Karpas-422 (cell line): Measurements from ENCODE around the gene SLC16A1. TPM values are rescaled to one million over a fixed set of nuclear protein-coding genes. Genes with fewer than 3 reads are reported as not detected.
"Not testable (repeated sequence)": the region's sequence is repeated elsewhere in the genome, so short reads cannot be mapped to it uniquely, and the experiment has no call there.

Experiments
- DNase-seq: peaks from one replicate; pipeline ENCODE4 v3.0.0-alpha.2; 2015
- H2AFZ ChIP-seq: fragments of 200-600 bp; sonication (generic); 2 replicates; pipeline ENCODE4 v1.6.1; 2014; ENCODE audit warnings: antibody characterized with exemption, low read length, mixed read lengths
- H3K27ac ChIP-seq: fragments of 200-600 bp; sonication (generic); 2 replicates; pipeline ENCODE4 v1.5.1; 2014; ENCODE audit warnings: mild to moderate bottlenecking, low read length, moderate library complexity
- H3K27me3 ChIP-seq: fragments of 200-600 bp; sonication (generic); 2 replicates; pipeline ENCODE4 v1.6.1; 2014; ENCODE audit warnings: low read length, mixed read lengths
- H3K36me3 ChIP-seq: fragments of 200-600 bp; sonication (generic); 2 replicates; pipeline ENCODE4 v1.6.1; 2014; ENCODE audit warnings: low read length, mixed read lengths; ENCODE audit not compliant: insufficient read depth
- H3K4me1 ChIP-seq: fragments of 200-600 bp; sonication (generic); 2 replicates; pipeline ENCODE4 v1.6.1; 2014; ENCODE audit warnings: mild to moderate bottlenecking, low read length, mixed read lengths
- H3K4me2 ChIP-seq: fragments of 200-600 bp; sonication (generic); 2 replicates; pipeline ENCODE4 v1.6.1; 2014; ENCODE audit warnings: low read length, low read depth, mild to moderate bottlenecking; ENCODE audit not compliant: poor library complexity, severe bottlenecking
- H3K4me3 ChIP-seq: fragments of 200-600 bp; sonication (generic); 2 replicates; pipeline ENCODE4 v1.5.1; 2014; ENCODE audit warnings: mild to moderate bottlenecking, antibody characterized with exemption, low read length, mixed read lengths
- H3K79me2 ChIP-seq: fragments of 200-600 bp; sonication (generic); 2 replicates; pipeline ENCODE4 v1.6.1; 2014; ENCODE audit warnings: mild to moderate bottlenecking, low read length, mixed read lengths
- H3K9ac ChIP-seq: fragments of 200-600 bp; sonication (generic); 2 replicates; pipeline ENCODE4 v1.6.0; 2014; ENCODE audit warnings: low read length
- H3K9me2 ChIP-seq: fragments of 200-600 bp; sonication (generic), shearing (Covaris generic); replicated peaks from 2 replicates; pipeline ENCODE4 v1.6.0; 2014; ENCODE audit warnings: mild to moderate bottlenecking, low read length, moderate library complexity; ENCODE audit not compliant: insufficient read depth
- H3K9me3 ChIP-seq: fragments of 300-700, 200-600 bp; sonication (generic); 2 replicates; pipeline ENCODE4 v1.6.1; 2014; ENCODE audit warnings: low read length, mixed read lengths
- H4K20me1 ChIP-seq: fragments of 200-600 bp; sonication (generic); 2 replicates; pipeline ENCODE4 v1.6.1; 2014; ENCODE audit warnings: mild to moderate bottlenecking, antibody characterized with exemption, low read length, low read depth; ENCODE audit not compliant: insufficient read depth
- total RNA-seq: library from RNA; depleted of rRNA; stranded (reverse); fragments of >200 nt; shearing (Covaris generic); gene quantifications from 2 replicates; pipeline ENCODE4 v1.2.3, GENCODE V29; 2014; ENCODE audit warnings: low replicate concordance

The SLC16A1 gene
- total RNA-seq, 1 experiment from 2014 or later, result 186 TPM

- H3K9me3 ChIP-seq, result no peaks in the 10 kb centered on the region
- no peaks in the 10 kb centered on the region for H3K79me2 ChIP-seq
- no peak overlapping the region for H3K4me2 ChIP-seq
- H3K9me2 ChIP-seq, result no peaks in the 10 kb centered on the region
- no peaks in the 10 kb centered on the region; the same call in 1 of the 2 replicates for H3K36me3 ChIP-seq
- H3K27ac ChIP-seq, result no peak overlapping the region
- H3K27me3 ChIP-seq, result no peaks in the 10 kb centered on the region
- no peak for DNase-seq
- H4K20me1 ChIP-seq, result no peaks in the 10 kb centered on the region
- no peak overlapping the region for H2AFZ ChIP-seq
- H3K9ac ChIP-seq, result no peak overlapping the region
- H3K4me1 ChIP-seq, result no peaks in the 10 kb centered on the region
- H3K4me3 ChIP-seq, result no peak overlapping the region
Measured at GRCh38 chr1:112893288-112894009, 62.5 kb downstream of the SLC16A1 start.

DNA sequence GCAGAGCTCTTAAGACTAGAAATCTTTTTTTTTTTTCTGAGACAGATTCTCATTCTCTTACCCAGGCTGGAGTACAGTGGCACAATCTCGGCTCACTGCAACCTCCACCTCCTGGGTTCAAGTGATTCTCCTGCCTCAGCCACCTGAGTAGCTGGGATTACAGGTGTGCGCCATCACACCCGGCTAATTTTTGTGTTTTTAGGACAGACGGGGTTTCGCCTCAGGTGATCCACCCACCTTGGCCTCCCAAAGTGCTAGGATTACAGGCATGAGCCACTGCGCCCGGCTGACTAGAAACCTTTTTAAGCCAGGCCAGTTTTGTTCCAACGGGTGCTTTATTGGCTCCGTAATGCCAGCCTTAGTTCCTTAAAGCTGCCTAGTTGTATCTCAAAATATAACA, 66.1 kb downstream of the SLC16A1 start:
- H2AFZ ChIP-seq, H3K9me2 ChIP-seq, H3K4me1 ChIP-seq, H3K9me3 ChIP-seq, H3K27ac ChIP-seq, H3K4me3 ChIP-seq, H3K27me3 ChIP-seq, H3K79me2 ChIP-seq, H3K9ac ChIP-seq, H4K20me1 ChIP-seq, H3K4me2 ChIP-seq, H3K36me3 ChIP-seq, DNase-seq: not testable (repeated sequence)

DNA sequence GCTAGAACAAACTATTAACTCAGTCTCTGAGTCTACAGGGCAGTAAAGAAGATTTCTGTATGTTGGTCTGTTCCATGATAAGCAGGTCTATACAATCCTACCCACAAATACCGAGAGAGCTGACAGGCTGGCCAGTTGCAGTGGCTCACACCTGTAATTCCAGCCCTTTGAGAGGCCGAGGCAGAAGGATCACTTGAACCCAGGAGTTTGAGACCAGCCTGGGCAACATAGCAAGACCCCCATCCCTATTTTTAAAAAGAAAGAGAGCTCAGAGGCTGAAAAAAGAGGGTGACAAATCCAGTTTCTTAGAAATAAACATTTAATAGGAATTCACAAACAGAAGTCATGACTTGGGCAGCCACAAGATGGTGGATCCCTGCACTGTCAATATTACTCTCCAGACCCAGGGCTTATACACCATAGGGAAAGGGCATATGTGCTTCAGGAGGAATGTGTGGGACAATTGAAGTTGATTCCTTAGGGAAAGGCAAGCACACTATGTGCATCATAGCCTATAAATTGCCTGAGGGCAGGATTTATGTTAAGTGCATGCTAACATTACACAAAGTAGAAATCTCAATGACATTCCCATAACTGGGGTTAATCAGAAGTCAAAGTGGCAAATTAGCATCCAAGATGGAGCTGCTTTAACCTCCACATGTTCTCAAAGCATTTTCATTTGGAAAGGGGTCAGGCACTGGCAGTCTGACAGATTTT, 66.8 kb downstream of the SLC16A1 start:
- no peak for DNase-seq
- no peak overlapping the region for H3K27ac ChIP-seq
- no peaks in the 10 kb centered on the region for H3K9me2 ChIP-seq
- no peaks in the 10 kb centered on the region for H3K9me3 ChIP-seq
- no peaks in the 10 kb centered on the region for H3K36me3 ChIP-seq
- no peaks in the 10 kb centered on the region for H3K4me1 ChIP-seq
- no peak overlapping the region for H3K4me3 ChIP-seq
- no peaks in the 10 kb centered on the region for H3K27me3 ChIP-seq
- H2AFZ ChIP-seq, result no peak overlapping the region
- no peak overlapping the region for H3K9ac ChIP-seq
- no peaks in the 10 kb centered on the region for H4K20me1 ChIP-seq
- no peaks in the 10 kb centered on the region for H3K79me2 ChIP-seq
- no peak overlapping the region for H3K4me2 ChIP-seq

DNA sequence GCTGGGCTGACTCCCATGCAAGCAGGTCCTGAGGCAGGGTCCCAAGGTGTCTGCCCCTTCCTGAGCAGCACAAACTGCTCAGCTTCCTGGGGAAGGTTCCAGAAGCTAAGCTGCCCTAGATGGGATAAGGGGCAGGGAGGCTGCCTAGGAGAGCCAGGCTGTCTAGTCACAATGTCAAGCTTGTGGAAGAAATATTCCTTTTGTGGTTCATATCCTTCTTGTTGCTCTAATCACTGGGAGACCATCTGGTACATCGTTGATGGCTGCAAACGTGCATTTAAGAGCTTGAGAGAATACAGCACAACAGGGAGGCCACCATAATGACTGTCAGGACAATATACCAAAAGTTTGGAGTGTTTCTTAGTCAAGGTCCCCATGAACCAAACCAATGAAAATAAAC, 67.4 kb downstream of the SLC16A1 start:
- DNase-seq, result no peak
- Histone ChIP-seq H2AFZ (no peak overlapping the region), H3K27me3 (no peaks in the 10 kb centered on the region), H3K4me3 (no peak overlapping the region), H3K27ac (no peak overlapping the region), H3K36me3 (no peaks in the 10 kb centered on the region), H3K9me2 (no peaks in the 10 kb centered on the region), H3K4me2 (no peak overlapping the region), H4K20me1 (no peaks in the 10 kb centered on the region), H3K9me3 (no peaks in the 10 kb centered on the region), H3K9ac (no peak overlapping the region), H3K79me2 (no peaks in the 10 kb centered on the region), H3K4me1 (no peaks in the 10 kb centered on the region)

DNA sequence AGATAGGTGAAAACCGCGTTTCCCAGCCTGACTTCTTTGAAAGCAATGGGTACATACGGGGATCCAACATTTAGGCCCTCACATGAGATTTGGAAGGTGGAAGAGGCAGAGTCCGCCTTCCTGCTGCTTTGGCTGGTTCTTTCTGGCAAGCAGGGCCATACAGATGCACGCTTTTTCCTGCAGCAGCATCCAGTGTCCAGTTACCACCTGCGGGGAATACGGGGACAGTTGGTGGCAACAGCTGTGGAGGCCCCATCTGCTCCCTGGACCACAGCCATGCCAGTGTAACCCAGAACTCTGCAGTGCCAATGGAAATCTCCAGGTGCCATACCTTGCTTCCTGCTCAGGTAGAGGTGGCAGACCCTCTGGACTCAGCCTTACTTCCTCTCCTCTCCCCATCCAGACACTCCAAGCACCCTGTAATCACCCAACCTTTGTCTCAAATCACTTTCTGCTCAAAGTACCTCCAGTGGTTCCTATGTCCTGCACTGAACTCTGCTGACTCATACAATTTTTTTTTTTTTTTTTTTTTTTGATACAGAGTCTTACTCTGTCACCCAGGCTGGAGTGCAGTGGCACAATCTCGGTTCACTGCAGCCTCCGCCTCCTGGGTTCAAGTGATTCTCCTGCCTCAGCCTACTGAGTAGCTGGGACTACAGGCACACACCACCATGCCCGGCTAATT, 68.3 kb downstream of the SLC16A1 start:
- Histone ChIP-seq H3K9me2 (no peaks in the 10 kb centered on the region), H3K9me3 (no peaks in the 10 kb centered on the region), H3K27me3 (no peaks in the 10 kb centered on the region), H3K9ac (no peak overlapping the region), H3K4me2 (no peak overlapping the region), H2AFZ (no peak overlapping the region), H3K36me3 (no peaks in the 10 kb centered on the region), H3K79me2 (no peaks in the 10 kb centered on the region), H3K4me3 (no peak overlapping the region), H4K20me1 (no peaks in the 10 kb centered on the region), H3K27ac (no peak overlapping the region), H3K4me1 (no peaks in the 10 kb centered on the region)
- DNase-seq, result no peak

GRCh38 chr1:112884996-112885395, 71.0 kb downstream of the SLC16A1 start:
- H3K4me3 ChIP-seq, DNase-seq, H3K79me2 ChIP-seq, H3K9me3 ChIP-seq, H3K36me3 ChIP-seq, H3K9me2 ChIP-seq, H3K4me1 ChIP-seq, H3K9ac ChIP-seq, H3K27me3 ChIP-seq, H2AFZ ChIP-seq, H3K27ac ChIP-seq, H3K4me2 ChIP-seq, H4K20me1 ChIP-seq: not testable (repeated sequence)

- Histone ChIP-seq H3K27ac (no peak overlapping the region), H3K36me3 (no peaks in the 10 kb centered on the region), H3K27me3 (no peaks in the 10 kb centered on the region), H3K4me3 (no peak overlapping the region), H3K9me2 (no peaks in the 10 kb centered on the region), H4K20me1 (no peaks in the 10 kb centered on the region), H3K9ac (no peak overlapping the region), H3K4me2 (no peak overlapping the region), H3K4me1 (peaks cover 4% of the 10 kb centered on the region), H3K79me2 (no peaks in the 10 kb centered on the region), H3K9me3 (no peaks in the 10 kb centered on the region), H2AFZ (no peak overlapping the region)
- no peak for DNase-seq
Measured at GRCh38 chr1:112882271-112882744, 73.7 kb downstream of the SLC16A1 start.

- Histone ChIP-seq H2AFZ (no peak overlapping the region), H3K4me1 (peaks cover 4% of the 10 kb centered on the region), H3K4me3 (no peak overlapping the region), H3K9me3 (no peaks in the 10 kb centered on the region), H3K4me2 (no peak overlapping the region), H3K36me3 (no peaks in the 10 kb centered on the region), H4K20me1 (no peaks in the 10 kb centered on the region), H3K27ac (no peak overlapping the region), H3K79me2 (no peaks in the 10 kb centered on the region), H3K9me2 (no peaks in the 10 kb centered on the region), H3K9ac (no peak overlapping the region), H3K27me3 (no peaks in the 10 kb centered on the region)
- no peak for DNase-seq
Measured at GRCh38 chr1:112881742-112882127, 74.3 kb downstream of the SLC16A1 start.
